Caco-2 (cell line): ENCODE measurements around the gene KIAA0319L. TPM values are rescaled to one million over a fixed set of nuclear protein-coding genes. Genes with fewer than 3 reads are reported as not detected.

ENCODE experiments used
- BruUV-seq: library from RNA; stranded (reverse); fragments of 400-500 nt; replicated peaks from 2 replicates; lab custom pipeline; 2021; lab: Mats Ljungman, UMichigan
- CTCF ChIA-PET: fragments of 300-600 bp; sonication (Branson Sonifier 250); formaldehyde crosslinking; loops from one replicate; lab custom pipeline; 2022; ENCODE audit warnings: antibody characterized with exemption; lab: Charles Lee
- POLR2A ChIA-PET: fragments of 300-600 bp; sonication (Branson Sonifier 250); formaldehyde crosslinking; loops from one replicate; lab custom pipeline; 2022; ENCODE audit warnings: antibody characterized with exemption; lab: Charles Lee
- DNase-seq, 2 experiments: peaks; one replicate each; pipeline versions ENCODE4 v3.0.0 to v3.0.0-alpha.2; 2020 to 2022
- H3K27me3 ChIP-seq: replicated peaks from 2 replicates; pipeline ENCODE4 v1.6.0; 2011; ENCODE audit warnings: low read length; ENCODE audit not compliant: control insufficient read depth, insufficient read depth
- H3K36me3 ChIP-seq: 2 replicates; pipeline ENCODE4 v1.5.1; 2011; ENCODE audit warnings: low read length; ENCODE audit not compliant: control insufficient read depth, insufficient read depth
- H3K4me1 ChIP-seq: fragments of 250-450 bp; sonication (Bioruptor Pico); 2 replicates; pipeline ENCODE4 v1.5.1; 2020; ENCODE audit warnings: mild to moderate bottlenecking
- H3K4me3 ChIP-seq: 2 replicates; pipeline ENCODE4 v1.5.1; 2011; ENCODE audit warnings: low read depth, mild to moderate bottlenecking, control low read depth, low read length
- H3K9me3 ChIP-seq: fragments of 250-450 bp; sonication (Bioruptor Pico); 2 replicates; pipeline ENCODE4 v1.5.1; 2020; ENCODE audit warnings: mild to moderate bottlenecking, moderate library complexity
- H3K27ac Mint-ChIP-seq: one replicate; pipeline ENCODE4 v1.8.0; 2022; ENCODE audit warnings: mixed read lengths; ENCODE audit not compliant: unreplicated experiment
- H3K27me3 Mint-ChIP-seq: one replicate; pipeline ENCODE4 v1.8.0; 2022; ENCODE audit warnings: mixed read lengths; ENCODE audit not compliant: insufficient read depth, unreplicated experiment
- H3K36me3 Mint-ChIP-seq: one replicate; pipeline ENCODE4 v1.8.0; 2022; ENCODE audit warnings: mild to moderate bottlenecking, mixed read lengths; ENCODE audit not compliant: insufficient read depth, unreplicated experiment
- H3K4me1 Mint-ChIP-seq: one replicate; pipeline ENCODE4 v1.8.0; 2022; ENCODE audit warnings: low read depth, mixed read lengths; ENCODE audit not compliant: unreplicated experiment
- H3K4me3 Mint-ChIP-seq: one replicate; pipeline ENCODE4 v1.8.0; 2022; ENCODE audit warnings: mild to moderate bottlenecking, moderate library complexity, mixed read lengths; ENCODE audit not compliant: unreplicated experiment
- H3K9me3 Mint-ChIP-seq: one replicate; pipeline ENCODE4 v1.8.0; 2022; ENCODE audit warnings: mixed read lengths; ENCODE audit not compliant: unreplicated experiment
- intact Hi-C: fragments of 100-400 bp; cut with micrococcal nuclease; formaldehyde crosslinking; loops from one replicate; pipeline ENCODE4 v1.10.0; 2022; ENCODE audit not compliant: unreplicated experiment
- total RNA-seq: library from RNA; stranded (reverse); gene quantifications from 2 replicates; pipeline ENCODE4 v1.2.3, GENCODE V29; 2022
- TF ChIP-seq, protein P1 (sequence below), 2 experiments: fragments of 200-600 bp in 1 of 2; IDR thresholded peaks; 1 replicate in 1 of 2; 2 replicates in 1 of 2; pipeline versions ENCODE4 v1.5.1 to v1.8.0; 2011 to 2022; ENCODE audit warnings: antibody characterized with exemption in 1 of 2, control low read depth in 1 of 2, inconsistent platforms in 1 of 2, low read depth in 1 of 2, low read length in 1 of 2, mild to moderate bottlenecking in 1 of 2, moderate library complexity in 1 of 2; ENCODE audit not compliant: insufficient read depth in 1 of 2, severe bottlenecking in 1 of 2, unreplicated experiment in 1 of 2

Gene KIAA0319L
- total RNA-seq, 1 experiment from 2014 or later: 39.9 TPM

DNA sequence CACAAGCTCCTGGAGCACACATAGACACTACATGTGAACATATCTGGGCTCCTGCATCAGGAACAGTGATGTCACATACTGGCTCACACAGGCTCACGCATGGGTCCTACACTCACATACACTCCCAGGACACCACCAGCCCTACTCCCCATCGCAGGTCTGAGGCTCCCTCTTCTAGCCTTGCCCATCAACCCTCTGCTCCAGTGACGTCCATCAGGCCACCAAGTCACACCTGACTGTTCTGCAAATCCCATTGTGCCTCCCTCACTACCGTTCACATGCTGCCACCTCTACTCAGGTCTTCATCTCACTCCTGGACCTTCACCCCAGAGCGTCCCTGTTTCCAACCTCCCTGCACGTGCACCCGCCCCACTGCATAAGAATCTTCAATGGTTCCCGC, 34.0 kb upstream of the KIAA0319L start:
- CTCF ChIA-PET: no interaction called here
- peaks cover 11% of the 10 kb centered on the region for H3K36me3 Mint-ChIP-seq

DNA sequence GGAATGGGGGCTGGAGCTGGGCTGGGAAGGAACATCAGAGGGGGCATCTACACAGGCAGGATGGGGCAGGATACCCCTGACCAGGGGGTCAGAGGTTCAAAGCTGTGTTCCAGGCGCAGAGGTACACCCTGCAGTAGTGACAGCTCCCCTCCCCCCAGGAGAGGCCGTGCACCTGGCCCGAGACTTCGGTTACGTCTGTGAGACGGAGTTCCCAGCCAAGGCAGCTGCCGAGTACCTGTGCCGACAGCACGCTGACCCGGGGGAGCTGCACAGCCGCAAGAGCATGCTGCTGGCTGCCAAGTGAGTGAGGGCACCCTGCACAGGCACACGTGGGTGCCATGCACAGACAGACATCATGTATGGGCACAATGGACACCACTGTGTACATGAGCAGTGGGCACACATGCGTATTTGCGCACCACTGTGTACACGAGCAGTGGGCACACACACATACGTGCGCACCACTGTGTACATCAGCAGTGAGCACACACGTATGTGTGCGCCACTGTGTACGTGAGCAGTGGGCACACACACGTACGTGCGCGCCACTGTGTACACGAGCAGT, 33.4 kb upstream of the KIAA0319L start:
- POLR2A ChIA-PET: no interaction called here
- Mint-ChIP-seq H3K27me3 (no peaks in the 10 kb centered on the region), H3K27ac (no peak overlapping the region), H3K9me3 (no peaks in the 10 kb centered on the region), H3K4me1 (no peaks in the 10 kb centered on the region), H3K4me3 (no peak overlapping the region), H3K36me3 (peaks cover 11% of the 10 kb centered on the region)
- Histone ChIP-seq H3K36me3 (no peaks in the 10 kb centered on the region), H3K4me1 (no peaks in the 10 kb centered on the region), H3K4me3 (no peak overlapping the region), H3K9me3 (no peaks in the 10 kb centered on the region), H3K27me3 (no peaks in the 10 kb centered on the region)
- intact Hi-C loops: no loop called here
- TF ChIP-seq, protein P1, sequence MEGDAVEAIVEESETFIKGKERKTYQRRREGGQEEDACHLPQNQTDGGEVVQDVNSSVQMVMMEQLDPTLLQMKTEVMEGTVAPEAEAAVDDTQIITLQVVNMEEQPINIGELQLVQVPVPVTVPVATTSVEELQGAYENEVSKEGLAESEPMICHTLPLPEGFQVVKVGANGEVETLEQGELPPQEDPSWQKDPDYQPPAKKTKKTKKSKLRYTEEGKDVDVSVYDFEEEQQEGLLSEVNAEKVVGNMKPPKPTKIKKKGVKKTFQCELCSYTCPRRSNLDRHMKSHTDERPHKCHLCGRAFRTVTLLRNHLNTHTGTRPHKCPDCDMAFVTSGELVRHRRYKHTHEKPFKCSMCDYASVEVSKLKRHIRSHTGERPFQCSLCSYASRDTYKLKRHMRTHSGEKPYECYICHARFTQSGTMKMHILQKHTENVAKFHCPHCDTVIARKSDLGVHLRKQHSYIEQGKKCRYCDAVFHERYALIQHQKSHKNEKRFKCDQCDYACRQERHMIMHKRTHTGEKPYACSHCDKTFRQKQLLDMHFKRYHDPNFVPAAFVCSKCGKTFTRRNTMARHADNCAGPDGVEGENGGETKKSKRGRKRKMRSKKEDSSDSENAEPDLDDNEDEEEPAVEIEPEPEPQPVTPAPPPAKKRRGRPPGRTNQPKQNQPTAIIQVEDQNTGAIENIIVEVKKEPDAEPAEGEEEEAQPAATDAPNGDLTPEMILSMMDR (IDR thresholded peaks at IDR 0.05; ENCODE audit: insufficient read depth in 1 of 2, low read depth in 1 of 2, low read length in 1 of 2, severe bottlenecking in 1 of 2, unreplicated experiment in 1 of 2): no peak
- CTCF ChIA-PET: no interaction called here
- no peak for DNase-seq
- no TSS peak for BruUV-seq

More for the DNA sequence above, 34.0 kb upstream of the KIAA0319L start:
- Histone ChIP-seq H3K4me1 (no peaks in the 10 kb centered on the region), H3K36me3 (no peaks in the 10 kb centered on the region), H3K9me3 (no peaks in the 10 kb centered on the region), H3K4me3 (no peak overlapping the region), H3K27me3 (no peaks in the 10 kb centered on the region)
- H3K9me3 Mint-ChIP-seq: no peaks in the 10 kb centered on the region
- TF ChIP-seq, protein P1 (IDR thresholded peaks at IDR 0.05; ENCODE audit: insufficient read depth in 1 of 2, low read depth in 1 of 2, low read length in 1 of 2, severe bottlenecking in 1 of 2, unreplicated experiment in 1 of 2): no peak
- POLR2A ChIA-PET: no interaction called here
- no peak overlapping the region for H3K27ac Mint-ChIP-seq
- no peak for DNase-seq
- H3K4me3 Mint-ChIP-seq: no peak overlapping the region
- intact Hi-C loops: no loop called here
- no peaks in the 10 kb centered on the region for H3K4me1 Mint-ChIP-seq
- no TSS peak for BruUV-seq
- no peaks in the 10 kb centered on the region for H3K27me3 Mint-ChIP-seq

DNA sequence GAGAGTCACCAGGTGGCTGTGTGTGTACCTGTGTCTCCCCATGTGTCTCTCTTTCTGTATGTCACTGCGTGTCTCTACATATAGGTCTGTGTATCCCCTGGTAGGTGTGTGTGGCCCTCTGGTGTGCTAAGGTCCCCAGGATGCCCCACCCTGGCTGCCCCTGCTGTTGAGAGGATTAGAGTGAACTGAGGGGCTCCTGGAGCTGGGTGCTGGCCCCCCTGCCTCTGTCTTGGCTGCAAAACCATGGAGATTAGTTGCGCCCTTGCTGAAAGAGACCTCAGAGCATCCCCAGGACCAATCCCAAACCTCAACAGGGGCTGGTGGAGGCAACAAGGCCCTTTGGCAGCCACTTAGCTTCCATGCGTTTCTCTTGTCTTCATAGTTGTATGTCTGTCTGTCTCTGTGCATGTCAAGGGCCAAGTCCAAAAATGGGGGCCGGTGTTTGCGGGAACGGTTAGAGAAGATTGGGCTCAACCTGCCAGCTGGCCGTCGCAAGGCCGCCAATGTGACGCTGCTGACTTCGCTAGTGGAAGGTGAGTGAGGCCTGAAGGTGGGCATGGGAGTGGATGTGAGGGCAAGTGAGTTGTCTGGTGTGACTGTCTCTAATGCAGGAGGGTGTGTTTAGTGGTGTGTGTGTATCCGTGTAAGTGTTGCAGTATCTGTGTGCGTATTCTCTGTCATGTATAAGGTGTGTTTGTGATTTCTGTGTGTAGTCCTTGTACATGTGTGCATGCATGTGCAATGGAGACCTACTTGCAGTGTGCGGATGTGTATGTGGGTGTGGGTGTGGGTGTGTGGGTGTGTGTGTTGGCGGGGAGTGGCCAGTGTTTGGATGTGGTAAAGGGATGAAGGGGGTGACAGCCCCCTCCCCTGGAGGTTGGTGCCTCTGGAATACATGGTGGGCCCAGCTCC, 32.6 kb upstream of the KIAA0319L start:
- Histone ChIP-seq H3K4me3 (no peak overlapping the region), H3K9me3 (no peaks in the 10 kb centered on the region), H3K4me1 (no peaks in the 10 kb centered on the region), H3K27me3 (no peaks in the 10 kb centered on the region), H3K36me3 (no peaks in the 10 kb centered on the region)
- no peak overlapping the region for H3K4me3 Mint-ChIP-seq
- no peaks in the 10 kb centered on the region for H3K4me1 Mint-ChIP-seq
- ChIA-PET CTCF (no interaction called here), POLR2A (no interaction called here)
- no peak for DNase-seq
- intact Hi-C loops: no loop called here
- BruUV-seq: no TSS peak
- no peaks in the 10 kb centered on the region for H3K27me3 Mint-ChIP-seq
- H3K9me3 Mint-ChIP-seq: no peaks in the 10 kb centered on the region
- H3K36me3 Mint-ChIP-seq: peaks cover 11% of the 10 kb centered on the region
- TF ChIP-seq, protein P1 (IDR thresholded peaks at IDR 0.05; ENCODE audit: insufficient read depth in 1 of 2, low read depth in 1 of 2, low read length in 1 of 2, severe bottlenecking in 1 of 2, unreplicated experiment in 1 of 2): no peak
- H3K27ac Mint-ChIP-seq: no peak overlapping the region
